Middle frontal gyrus (tissue), 1 donor: Measurements from ENCODE around the gene MYO16.

Source experiments
- DNase-seq: peaks from one replicate; pipeline ENCODE4 v3.0.0-alpha.2; 2015; ENCODE audit warnings: low spot score; ENCODE audit errors: extremely low spot score

The MYO16 gene

GRCh38 chr13:109114991-109115390 is 485.6 kb downstream of the MYO16 start:
- no peak for DNase-seq

DNA sequence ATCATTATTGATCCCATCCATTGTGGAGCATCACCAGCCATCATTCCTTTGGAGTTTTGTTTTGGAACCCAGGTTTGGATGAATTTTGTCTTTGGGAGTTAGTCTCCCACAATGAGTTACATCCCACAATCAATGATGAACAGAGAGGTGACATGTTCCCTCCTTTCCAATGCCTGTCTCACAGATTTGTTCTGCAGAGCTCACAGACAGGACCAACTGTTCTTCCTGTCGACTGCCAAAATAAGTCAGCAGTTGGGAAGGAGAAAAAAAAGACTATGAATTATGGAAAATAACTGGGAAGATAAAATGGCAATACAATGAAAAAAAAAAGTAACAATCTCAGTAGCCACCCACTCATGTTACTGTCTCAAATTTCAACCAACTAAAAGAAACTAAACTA is 489.1 kb downstream of the MYO16 start:
- DNase-seq: peak; percentile 45

- DNase-seq: no peak
Measured at GRCh38 chr13:109119896-109120295, 490.5 kb downstream of the MYO16 start.

- no peak for DNase-seq
Measured at GRCh38 chr13:109121826-109122225, 492.4 kb downstream of the MYO16 start.

- no peak for DNase-seq
Measured at GRCh38 chr13:109123971-109124370, 494.6 kb downstream of the MYO16 start.

DNA sequence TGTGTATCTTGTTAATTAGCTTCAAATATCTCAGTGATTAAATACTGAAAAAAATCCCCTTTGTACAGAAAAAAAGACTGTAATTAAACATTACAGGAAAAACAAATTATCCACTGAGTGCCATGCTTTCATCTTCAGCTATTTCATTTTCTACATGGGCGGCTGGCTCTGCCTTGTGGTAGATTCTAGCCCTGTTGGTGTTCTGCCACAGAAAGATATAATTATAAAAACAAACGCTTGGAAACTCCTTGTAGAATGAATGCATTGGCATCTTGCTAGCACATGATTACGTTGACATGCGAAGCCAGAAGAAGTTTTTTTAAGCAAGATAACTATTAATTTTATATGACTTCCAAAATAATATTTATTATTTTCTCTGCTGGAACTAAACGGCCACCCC is 496.8 kb downstream of the MYO16 start:
- DNase-seq: no peak

GRCh38 chr13:109126891-109127641 is 497.7 kb downstream of the MYO16 start:
- no peak for DNase-seq

DNA sequence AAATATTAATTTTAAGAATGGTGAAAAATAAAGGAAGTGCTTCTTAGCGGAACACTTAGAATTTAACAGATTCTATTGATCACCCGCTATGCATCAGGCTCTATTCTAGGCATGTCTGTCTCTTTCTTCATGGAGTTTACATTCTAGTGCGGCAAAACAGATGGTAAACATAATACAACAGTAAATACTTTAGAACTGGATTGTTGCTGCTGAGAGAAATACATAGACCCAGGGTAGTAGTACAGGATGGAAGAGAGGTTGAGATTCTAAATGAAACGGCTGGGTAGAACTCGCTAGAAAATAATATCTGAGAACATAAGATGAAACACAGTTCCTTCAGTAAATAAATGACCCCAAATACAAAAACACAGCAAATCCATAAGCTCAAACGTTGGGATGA is 498.7 kb downstream of the MYO16 start:
- DNase-seq: no peak

DNA sequence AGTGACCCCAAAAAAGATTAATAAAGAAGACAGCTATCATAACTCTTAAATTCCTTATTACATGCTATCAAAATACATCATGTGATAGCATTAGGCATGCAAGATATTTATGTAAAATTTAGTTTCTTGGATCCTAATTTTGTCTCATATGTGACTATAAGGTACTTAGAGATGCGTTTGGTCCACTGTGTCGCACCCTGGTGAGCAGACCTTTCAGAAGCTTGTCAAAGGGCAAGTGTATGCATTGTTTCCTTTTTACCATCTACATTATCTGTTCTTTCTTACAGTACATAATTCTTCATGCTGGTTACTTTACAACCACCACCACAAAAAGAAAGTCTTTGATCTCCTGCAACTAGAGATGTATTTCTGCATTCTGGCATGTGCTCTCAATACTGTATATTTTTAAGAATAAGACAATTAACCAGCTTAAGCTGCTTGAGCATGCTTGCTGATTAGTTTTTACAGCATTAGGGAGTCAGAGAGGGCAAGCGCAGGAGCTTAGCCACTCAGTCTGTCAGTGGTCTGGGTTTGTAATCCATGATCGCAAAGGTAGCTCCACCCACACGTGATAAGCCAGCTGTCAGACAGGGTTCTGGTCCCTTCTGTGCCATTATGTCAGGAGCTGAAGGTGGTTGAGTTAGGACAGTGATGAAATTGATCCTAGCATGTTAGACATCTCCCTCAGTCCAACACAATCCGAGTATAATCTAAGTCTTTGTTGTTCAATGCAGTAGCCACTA is 500.9 kb downstream of the MYO16 start:
- DNase-seq: no peak

GRCh38 chr13:109131698-109132257 is 502.4 kb downstream of the MYO16 start:
- no peak for DNase-seq

DNA sequence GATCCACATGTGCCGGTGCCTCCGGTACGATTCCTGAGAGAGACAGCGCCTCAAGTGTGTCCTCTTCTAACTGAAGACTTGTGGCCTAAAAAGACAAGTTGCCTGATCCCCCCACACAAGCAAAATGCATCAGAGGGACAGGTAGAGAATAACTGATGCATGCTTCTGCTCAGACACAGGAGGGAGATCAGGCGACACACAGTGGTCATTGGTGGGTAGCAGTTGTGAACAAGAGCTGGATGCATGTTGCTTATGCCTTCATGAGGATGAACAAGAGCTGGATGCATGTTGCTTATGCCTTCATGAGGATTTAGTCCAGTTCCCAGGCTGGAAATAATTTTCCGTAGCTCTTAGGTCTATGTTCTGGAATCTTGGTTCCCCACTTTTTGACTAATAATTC is 505.6 kb downstream of the MYO16 start:
- no peak for DNase-seq

GRCh38 chr13:109136873-109137272 is 507.5 kb downstream of the MYO16 start:
- no peak for DNase-seq

DNA sequence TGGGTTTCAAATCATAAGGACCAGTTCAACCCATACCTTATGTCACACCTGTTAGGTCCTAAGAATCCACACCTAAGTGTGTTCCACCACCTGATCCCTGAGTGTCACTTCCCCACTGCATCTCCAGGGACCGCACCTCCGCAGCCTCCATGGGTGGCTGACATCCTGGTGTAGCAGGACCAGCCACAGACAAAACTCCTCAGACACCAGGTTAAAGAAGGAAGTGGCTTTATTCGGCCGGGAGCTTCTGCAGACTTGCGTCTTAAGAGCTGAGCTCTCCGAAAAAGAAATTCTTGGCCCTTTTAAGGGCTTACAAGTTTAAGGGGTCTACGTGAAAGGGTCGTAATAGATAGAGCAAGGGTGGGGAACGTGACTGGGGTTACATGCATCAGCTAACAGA is 509.9 kb downstream of the MYO16 start:
- no peak for DNase-seq

DNA sequence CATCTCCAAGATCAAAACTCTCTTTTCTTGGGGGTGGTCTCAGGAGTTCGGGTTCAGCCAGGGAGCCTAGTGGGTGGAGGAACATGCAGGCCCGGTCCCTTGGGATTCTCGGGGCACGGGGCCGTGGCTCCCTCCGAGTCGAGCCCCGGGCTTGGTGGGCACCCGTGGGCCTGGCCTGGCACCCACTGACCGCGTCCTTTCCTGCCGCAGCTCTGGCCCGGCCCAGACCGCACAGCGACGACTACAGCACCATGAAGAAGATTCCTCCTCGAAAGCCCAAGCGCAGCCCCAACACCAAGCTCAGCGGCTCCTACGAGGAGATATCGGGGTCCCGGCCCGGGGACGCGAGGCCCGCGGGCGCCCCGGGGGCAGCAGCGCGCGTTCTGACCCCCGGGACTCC is 510.6 kb downstream of the MYO16 start:
- DNase-seq: no peak

GRCh38 chr13:109140479-109141349 is 511.3 kb downstream of the MYO16 start:
- DNase-seq: no peak

GRCh38 chr13:109141706-109142105 is 512.3 kb downstream of the MYO16 start:
- DNase-seq: no peak

DNA sequence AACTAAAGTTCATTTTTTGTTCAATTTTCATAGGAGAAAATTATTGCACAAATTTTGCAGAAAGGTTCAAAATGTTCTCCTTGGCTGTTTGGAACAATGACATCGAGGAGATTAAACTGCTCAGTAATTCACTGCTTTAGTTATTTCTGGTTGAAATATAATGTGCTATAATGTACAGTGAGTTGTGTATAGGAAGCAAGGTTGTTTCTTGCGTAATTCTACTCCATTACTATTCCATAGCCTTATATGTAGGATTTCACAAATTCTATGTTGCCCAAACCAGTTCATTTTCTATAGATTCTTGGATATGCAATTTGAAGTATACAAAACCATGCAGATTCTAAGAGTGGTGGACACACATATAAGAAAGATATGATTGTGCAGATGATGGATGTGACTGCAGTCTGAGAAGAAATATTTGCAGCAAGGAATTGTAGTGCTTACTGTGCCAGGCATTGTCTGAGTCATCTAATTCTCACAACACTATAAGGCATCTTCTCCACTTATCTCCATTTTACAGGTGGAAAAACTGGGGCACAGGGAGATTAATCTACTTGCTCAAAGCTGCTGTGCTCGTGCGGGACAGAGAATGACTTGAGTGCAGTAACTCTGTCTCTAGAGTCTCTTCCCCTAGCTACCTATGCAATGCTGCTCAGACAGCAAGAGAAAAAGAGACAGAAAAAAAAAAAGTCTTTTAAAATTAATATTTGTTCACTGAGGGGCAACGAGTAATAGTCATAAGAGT is 515.5 kb downstream of the MYO16 start:
- DNase-seq: no peak

DNA sequence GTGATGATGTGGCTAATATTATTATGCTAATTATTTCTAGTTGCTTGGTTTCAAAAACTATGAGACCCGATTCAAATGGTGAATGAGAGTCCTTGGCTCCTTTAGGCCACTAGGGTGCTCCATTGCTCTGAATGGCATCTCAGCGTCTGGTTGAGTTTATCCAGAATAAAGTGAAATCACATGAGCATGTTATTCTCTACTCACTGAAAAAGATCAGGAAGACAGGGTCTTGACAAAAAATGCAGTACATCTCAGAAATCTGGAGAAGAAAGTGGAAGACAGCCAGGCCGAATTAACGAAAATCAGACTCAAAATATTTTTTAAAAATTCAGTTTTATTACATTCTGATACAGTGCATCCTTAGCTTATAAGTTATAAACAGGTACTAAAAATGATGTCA is 516.2 kb downstream of the MYO16 start:
- no peak for DNase-seq

GRCh38 chr13:109146393-109146792 is 517.0 kb downstream of the MYO16 start:
- DNase-seq: no peak

DNA sequence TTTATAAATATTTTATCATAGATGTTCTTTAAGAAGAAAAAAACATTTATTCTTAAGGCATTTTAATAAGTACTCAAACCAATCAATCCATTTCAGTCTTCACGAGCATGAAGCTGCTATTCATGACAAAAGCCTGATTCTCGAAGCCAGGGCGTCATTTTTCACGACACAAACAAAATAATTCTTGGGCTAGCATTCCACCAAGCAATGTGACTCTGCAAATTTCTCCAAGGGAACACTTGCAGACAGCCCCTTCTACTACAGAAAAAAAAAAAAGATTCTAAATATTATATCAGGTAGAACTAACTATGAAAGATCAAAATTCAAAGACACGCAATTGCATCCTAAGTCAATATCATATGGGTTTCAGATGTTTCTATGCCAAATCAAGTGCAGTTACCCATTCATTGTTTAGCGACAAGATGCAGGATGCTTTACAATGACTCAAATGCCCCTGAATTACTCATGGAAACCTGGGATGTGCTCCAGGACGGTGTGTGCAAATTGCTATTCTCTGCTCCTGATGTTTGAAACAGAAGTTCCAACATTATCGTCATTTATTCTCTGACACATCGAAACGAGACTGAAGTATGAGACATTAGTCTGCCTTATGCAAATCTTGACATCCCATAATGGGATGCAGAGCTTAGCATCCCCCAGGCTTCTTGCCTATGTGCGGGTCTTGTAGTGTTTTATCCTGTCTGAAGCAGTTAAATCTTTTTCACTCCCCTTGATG is 517.7 kb downstream of the MYO16 start:
- no peak for DNase-seq
